ENCODE measurements around the gene RAB40C. TPM values are rescaled to one million over a fixed set of nuclear protein-coding genes. Genes with fewer than 3 reads are reported as not detected.

RAB40C gene
- total and polyA plus RNA-seq, 9 of the 15 experiments (the other 6 are each of a cell fraction or from before 2014, with no cell fraction given): 0.17 to 23.4 (median 8.7) TPM

DNA sequence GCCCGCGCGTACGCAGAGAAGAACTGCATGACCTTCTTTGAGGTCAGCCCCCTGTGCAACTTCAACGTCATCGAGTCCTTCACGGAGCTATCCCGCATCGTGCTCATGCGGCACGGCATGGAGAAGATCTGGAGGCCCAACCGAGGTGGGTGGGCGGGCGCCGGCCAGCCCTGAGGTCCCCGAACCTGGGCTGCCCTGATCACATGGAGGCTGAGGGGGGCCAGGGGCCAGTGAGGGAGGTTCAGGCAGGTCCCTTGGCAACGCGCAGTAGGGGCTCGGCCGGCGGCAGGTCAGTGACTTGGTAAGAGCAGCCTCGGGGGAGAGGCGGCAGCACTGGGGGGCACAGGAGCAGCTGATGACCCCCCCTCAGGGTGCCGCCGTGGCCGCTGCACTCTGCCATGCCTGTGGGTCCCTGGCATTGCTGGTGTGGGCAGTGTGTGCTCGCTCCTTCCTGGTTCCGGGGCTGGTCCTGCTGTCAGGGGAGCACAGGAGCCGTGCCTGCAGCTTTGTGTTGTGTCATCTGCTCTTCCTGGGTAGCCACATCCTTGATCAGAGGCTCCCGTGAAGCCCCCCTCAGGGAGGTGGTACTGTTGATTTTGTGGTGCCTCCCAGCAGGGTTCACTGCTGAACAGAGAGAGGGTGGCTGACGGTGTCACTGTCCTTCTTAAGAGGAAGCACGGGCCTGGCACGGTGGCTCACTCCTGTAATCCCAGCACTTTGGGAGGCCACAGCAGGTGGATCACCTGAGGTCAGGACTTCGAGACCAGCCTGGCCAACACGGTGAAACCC lies 36.3 kb downstream of the RAB40C start:
- H3K9me3 ChIP-seq (replicated peaks; ENCODE audit: control insufficient read depth, insufficient read depth, low read depth, low read length): no peaks in the 10 kb centered on the region
- no TSS peak for BruUV-seq (replicated peaks)
- ChIA-PET CTCF (ENCODE audit: low intra/inter-chr PET ratio) (no interaction called here), POLR2A (no interaction called here)
- H3K4me3 ChIP-seq: no peak overlapping the region
- DNase-seq (ENCODE audit: extremely low read depth in 1 of 4, low spot score in 3 of 4) (no peak), FAIRE-seq (no peak), ATAC-seq (no peak)
- TF ChIP-seq PHF21A (IDR thresholded peaks at IDR 0.05; ENCODE audit: borderline replicate concordance, low read depth): no peak
- TF ChIP-seq ASH1L (IDR thresholded peaks at IDR 0.05; ENCODE audit: borderline replicate concordance, low read depth, partially characterized antibody): no peak
- no peak for TF ChIP-seq ZNF717 (CRISPR knock-in tag; IDR thresholded peaks at IDR 0.05)
- TF ChIP-seq KAT8 (IDR thresholded peaks at IDR 0.05; ENCODE audit: low read depth): no peak
- TF ChIP-seq ZKSCAN1 (IDR thresholded peaks at IDR 0.05; ENCODE audit: low read depth, low read length): 0 out of 2 replicates have a peak, but pooled peaks have one; percentile 38
- TF ChIP-seq SAP30 (IDR thresholded peaks at IDR 0.05; ENCODE audit: borderline replicate concordance, insufficient read depth, low read depth, low read length, poor library complexity, severe bottlenecking): no peak
- peaks cover 17% of the 10 kb centered on the region; the same call in 2 of the 3 replicates for H3K79me2 ChIP-seq (ENCODE audit: control insufficient read depth, insufficient read depth, low read length)
- peak overlapping the region; percentile 58; the same call in 2 of the 3 replicates for H3K27ac ChIP-seq (ENCODE audit: extremely low read depth, low read depth, low read length)
- intact Hi-C loops (cut with micrococcal nuclease): no loop called here
- no peaks in the 10 kb centered on the region for H3K27me3 ChIP-seq (ENCODE audit: control insufficient read depth in 2 of 2, insufficient read depth in 2 of 2, low read length in 2 of 2)
- 92% methylated on average over 22 of the region's 35 CpGs for WGBS (ENCODE audit: insufficient coverage, low coverage, missing lambda C conversion rate)
- H3K4me1 ChIP-seq (replicated peaks in 1 of 2; ENCODE audit: control insufficient read depth in 2 of 2, insufficient read depth in 2 of 2, low read length in 2 of 2): peaks cover 40 to 95% of the 10 kb centered on the region in 2 experiments
- H2AFZ ChIP-seq (ENCODE audit: low read depth, low read length): no peak overlapping the region
- no peaks in the 10 kb centered on the region for H3K9me1 ChIP-seq (ENCODE audit: control insufficient read depth, insufficient read depth, low read length)
- H3K4me2 ChIP-seq (ENCODE audit: insufficient read depth, low read length): no peak overlapping the region
- H3K9ac ChIP-seq (ENCODE audit: insufficient read depth in 1 of 2, low read depth in 2 of 2, low read length in 2 of 2): peak overlapping the region in 1 of 2 experiments; percentile 14; a peak in 2 of 4 replicates
- H3K36me3 ChIP-seq (ENCODE audit: control insufficient read depth, insufficient read depth, low read length): peaks cover 23% of the 10 kb centered on the region; the same call in 2 of the 3 replicates
- H4K20me1 ChIP-seq (replicated peaks; ENCODE audit: control insufficient read depth, insufficient read depth, low read length): no peaks in the 10 kb centered on the region
- in situ Hi-C loops (cut with MboI): no loop called here
